Gastroesophageal sphincter (tissue), 3 donors: ENCODE results near the gene HPD.
"Not testable (repeated sequence)": the region's sequence is repeated elsewhere in the genome, so short reads cannot be mapped to it uniquely, and the experiment has no call there.

Experiments
- EP300 ChIP-seq: sonication (generic); formaldehyde crosslinking; IDR thresholded peaks from one replicate; pipeline ENCODE4 v1.6.1; 2017; ENCODE audit warnings: antibody characterized with exemption, mild to moderate bottlenecking
- POLR2AphosphoS5 ChIP-seq: sonication (generic); formaldehyde crosslinking; IDR thresholded peaks from one replicate; pipeline ENCODE4 v1.6.1; 2017; ENCODE audit warnings: antibody characterized with exemption
- TF ChIP-seq, protein P1 (sequence below), 4 experiments: fragments of 200-600 bp in 2 of 4; fragments of 450-650 bp in 2 of 4; sonication (generic) in 1 of 4; IDR thresholded peaks; one replicate each; pipeline ENCODE4 v1.5.1; 2017 to 2019; ENCODE audit warnings: antibody characterized with exemption in 4 of 4, mild to moderate bottlenecking in 2 of 4, moderate library complexity in 2 of 4

DNA sequence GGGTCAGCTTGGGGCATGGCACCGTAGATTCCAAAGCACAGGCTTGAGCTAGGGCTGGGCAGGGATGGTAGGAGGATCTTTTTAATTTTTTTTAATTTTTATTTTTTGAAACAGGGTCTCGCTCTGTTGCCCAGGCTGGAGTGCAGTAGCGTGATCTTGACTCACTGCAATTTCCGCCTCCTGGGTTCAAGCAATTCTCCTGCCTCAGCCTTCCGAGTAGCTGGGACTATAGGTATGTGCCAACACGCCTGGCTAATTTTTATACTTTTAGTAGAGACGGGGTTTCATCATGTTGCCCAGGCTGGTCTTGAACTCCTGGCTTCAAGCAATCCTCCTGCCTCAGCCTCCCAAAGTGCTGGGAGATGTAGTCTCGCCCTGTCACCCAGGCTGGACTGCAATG lies 67.9 kb downstream of the HPD start:
- not testable (repeated sequence) for TF ChIP-seq EP300, POLR2AphosphoS5
- TF ChIP-seq, protein P1, sequence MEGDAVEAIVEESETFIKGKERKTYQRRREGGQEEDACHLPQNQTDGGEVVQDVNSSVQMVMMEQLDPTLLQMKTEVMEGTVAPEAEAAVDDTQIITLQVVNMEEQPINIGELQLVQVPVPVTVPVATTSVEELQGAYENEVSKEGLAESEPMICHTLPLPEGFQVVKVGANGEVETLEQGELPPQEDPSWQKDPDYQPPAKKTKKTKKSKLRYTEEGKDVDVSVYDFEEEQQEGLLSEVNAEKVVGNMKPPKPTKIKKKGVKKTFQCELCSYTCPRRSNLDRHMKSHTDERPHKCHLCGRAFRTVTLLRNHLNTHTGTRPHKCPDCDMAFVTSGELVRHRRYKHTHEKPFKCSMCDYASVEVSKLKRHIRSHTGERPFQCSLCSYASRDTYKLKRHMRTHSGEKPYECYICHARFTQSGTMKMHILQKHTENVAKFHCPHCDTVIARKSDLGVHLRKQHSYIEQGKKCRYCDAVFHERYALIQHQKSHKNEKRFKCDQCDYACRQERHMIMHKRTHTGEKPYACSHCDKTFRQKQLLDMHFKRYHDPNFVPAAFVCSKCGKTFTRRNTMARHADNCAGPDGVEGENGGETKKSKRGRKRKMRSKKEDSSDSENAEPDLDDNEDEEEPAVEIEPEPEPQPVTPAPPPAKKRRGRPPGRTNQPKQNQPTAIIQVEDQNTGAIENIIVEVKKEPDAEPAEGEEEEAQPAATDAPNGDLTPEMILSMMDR (IDR thresholded peaks at IDR 0.05) = not testable (repeated sequence)
